ENCODE measurements around the gene INPP4B.

DNA sequence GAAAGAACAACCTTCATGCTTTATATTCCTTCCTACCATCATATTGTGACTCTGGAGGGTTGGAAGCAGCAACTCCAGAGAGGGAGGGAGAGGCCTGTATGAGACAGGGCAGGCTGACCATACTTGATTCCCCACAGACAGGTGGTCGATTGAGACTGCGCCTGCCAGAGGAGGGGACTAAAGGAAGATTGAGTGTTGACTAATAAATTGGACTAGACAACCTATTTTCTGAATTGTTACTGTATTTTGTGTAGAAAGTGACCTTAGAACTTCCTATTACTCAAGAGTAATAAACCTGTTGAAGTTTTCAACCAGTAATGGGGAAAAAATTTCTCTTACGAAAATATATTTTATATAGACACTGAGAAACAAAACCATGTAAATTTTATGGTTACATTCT is 301.5 kb downstream of the INPP4B start:
- no peak for TF ChIP-seq EP300 (IDR thresholded peaks at IDR 0.05)
- TF ChIP-seq, protein P1, sequence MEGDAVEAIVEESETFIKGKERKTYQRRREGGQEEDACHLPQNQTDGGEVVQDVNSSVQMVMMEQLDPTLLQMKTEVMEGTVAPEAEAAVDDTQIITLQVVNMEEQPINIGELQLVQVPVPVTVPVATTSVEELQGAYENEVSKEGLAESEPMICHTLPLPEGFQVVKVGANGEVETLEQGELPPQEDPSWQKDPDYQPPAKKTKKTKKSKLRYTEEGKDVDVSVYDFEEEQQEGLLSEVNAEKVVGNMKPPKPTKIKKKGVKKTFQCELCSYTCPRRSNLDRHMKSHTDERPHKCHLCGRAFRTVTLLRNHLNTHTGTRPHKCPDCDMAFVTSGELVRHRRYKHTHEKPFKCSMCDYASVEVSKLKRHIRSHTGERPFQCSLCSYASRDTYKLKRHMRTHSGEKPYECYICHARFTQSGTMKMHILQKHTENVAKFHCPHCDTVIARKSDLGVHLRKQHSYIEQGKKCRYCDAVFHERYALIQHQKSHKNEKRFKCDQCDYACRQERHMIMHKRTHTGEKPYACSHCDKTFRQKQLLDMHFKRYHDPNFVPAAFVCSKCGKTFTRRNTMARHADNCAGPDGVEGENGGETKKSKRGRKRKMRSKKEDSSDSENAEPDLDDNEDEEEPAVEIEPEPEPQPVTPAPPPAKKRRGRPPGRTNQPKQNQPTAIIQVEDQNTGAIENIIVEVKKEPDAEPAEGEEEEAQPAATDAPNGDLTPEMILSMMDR (IDR thresholded peaks at IDR 0.05): no peak
